ENCODE data around the gene M1AP.

The M1AP gene

GRCh38 chr2:74646834-74647482 lies 1.2 kb downstream of the M1AP start:
- no peak for TF ChIP-seq POLR2AphosphoS5 (IDR thresholded peaks at IDR 0.05; ENCODE audit: low read depth, low read length)
- TF ChIP-seq SIN3A (IDR thresholded peaks at IDR 0.05; ENCODE audit: borderline replicate concordance, insufficient read depth, low read length) = no peak
- TF ChIP-seq TAF1 (IDR thresholded peaks at IDR 0.05; ENCODE audit: borderline replicate concordance, insufficient read depth, low read length) = no peak
- TF ChIP-seq REST (IDR thresholded peaks at IDR 0.05; ENCODE audit: insufficient read depth in 1 of 2, low read depth in 2 of 2, low read length in 2 of 2) = no peak
- no peak for TF ChIP-seq FOXP2 (optimal IDR thresholded peaks at IDR 0.05; ENCODE audit: borderline replicate concordance, extremely low read depth, extremely low read length, insufficient read depth)

DNA sequence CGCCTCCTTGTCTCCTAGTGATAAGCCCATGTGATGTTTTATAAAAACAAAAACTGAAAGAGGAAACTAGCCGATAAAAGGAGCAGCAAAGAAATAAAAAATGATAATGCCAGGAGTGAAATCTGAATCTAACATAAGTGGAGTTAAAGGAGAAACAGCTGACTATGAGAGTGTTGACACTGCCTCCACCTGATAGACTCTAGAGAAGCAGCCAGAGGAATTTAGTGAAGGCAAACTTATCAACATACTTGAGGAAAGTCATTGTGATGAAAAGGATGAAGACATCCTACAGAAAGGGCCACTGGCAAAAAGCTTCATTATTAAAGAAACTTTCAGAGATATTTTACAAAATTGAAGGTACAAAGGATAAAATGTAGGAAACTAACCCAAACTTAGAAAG lies 1.9 kb downstream of the M1AP start:
- no peak for TF ChIP-seq SIN3A (IDR thresholded peaks at IDR 0.05; ENCODE audit: borderline replicate concordance, insufficient read depth, low read length)
- no peak for TF ChIP-seq POLR2AphosphoS5 (IDR thresholded peaks at IDR 0.05; ENCODE audit: low read depth, low read length)
- no peak for TF ChIP-seq TAF1 (IDR thresholded peaks at IDR 0.05; ENCODE audit: borderline replicate concordance, insufficient read depth, low read length)
- TF ChIP-seq FOXP2 (optimal IDR thresholded peaks at IDR 0.05; ENCODE audit: borderline replicate concordance, extremely low read depth, extremely low read length, insufficient read depth) = no peak

DNA sequence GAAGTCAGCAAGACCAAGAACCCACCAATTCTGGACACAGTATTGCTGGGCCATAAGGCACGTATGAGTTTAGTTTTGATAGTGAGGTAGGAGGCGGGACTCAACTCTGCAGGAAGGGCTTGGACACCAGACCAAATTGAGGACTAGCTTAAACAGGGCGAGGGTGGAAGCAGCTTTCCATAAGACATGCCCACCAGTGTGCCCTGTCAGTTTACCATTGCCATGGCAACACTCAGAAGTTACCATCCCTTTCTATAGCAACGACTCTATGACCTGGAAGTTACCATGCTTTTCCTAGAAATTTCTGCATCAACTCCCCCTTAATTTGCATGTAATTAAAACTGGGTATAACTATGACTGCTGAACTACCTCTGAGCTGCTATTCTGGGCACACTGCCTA lies 2.8 kb downstream of the M1AP start:
- TF ChIP-seq SIN3A (IDR thresholded peaks at IDR 0.05; ENCODE audit: borderline replicate concordance, insufficient read depth, low read length) (no peak), TAF1 (IDR thresholded peaks at IDR 0.05; ENCODE audit: borderline replicate concordance, insufficient read depth, low read length) (no peak), REST (IDR thresholded peaks at IDR 0.05; ENCODE audit: insufficient read depth in 1 of 2, low read depth in 2 of 2, low read length in 2 of 2) (no peak), POLR2AphosphoS5 (IDR thresholded peaks at IDR 0.05; ENCODE audit: low read depth, low read length) (no peak), FOXP2 (optimal IDR thresholded peaks at IDR 0.05; ENCODE audit: borderline replicate concordance, extremely low read depth, extremely low read length, insufficient read depth) (no peak)

DNA sequence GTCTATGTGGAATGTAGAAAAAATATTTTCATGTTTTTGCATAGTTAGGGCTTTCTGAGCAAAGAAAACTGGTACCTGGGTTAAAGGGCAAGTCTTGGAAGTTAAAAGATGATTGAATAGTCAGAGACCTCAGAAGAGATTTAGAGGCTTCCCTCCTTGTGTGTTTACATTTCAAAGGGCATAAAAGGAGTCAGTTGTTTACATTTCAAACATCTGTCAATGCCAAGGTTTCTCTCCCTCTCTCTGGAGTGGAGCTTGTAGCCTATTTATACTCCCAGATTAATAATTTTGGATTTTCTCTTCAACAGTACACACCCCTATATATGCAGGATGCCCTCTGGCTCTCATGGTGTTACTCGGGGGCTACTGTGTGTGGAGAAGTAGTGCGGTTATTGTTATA lies 8.6 kb downstream of the M1AP start:
- TF ChIP-seq TAF1 (IDR thresholded peaks at IDR 0.05; ENCODE audit: borderline replicate concordance, insufficient read depth, low read length) = no peak
- TF ChIP-seq FOXP2 (optimal IDR thresholded peaks at IDR 0.05; ENCODE audit: borderline replicate concordance, extremely low read depth, extremely low read length, insufficient read depth) = no peak
- TF ChIP-seq REST (IDR thresholded peaks at IDR 0.05; ENCODE audit: insufficient read depth in 1 of 2, low read depth in 2 of 2, low read length in 2 of 2) = no peak
- TF ChIP-seq POLR2AphosphoS5 (IDR thresholded peaks at IDR 0.05; ENCODE audit: low read depth, low read length) = no peak
- TF ChIP-seq SIN3A (IDR thresholded peaks at IDR 0.05; ENCODE audit: borderline replicate concordance, insufficient read depth, low read length) = no peak

DNA sequence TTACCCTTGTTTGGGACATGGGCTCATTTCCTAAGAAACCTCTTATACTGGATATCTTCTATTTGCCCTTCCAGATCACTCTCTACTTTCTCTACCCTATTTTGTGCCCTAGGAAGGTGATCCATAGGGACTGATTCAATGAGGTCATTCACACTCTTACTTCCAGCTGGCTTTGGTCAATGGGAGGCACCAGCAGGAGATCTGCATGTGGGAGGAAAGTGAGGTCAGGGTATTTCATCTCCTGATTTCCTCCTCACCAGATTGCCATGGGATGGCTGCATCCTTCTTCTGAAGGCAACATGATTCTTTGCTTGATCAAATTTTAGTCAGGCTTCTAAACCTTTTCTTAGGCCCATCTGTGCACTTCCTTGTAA lies 15.2 kb downstream of the M1AP start:
- TF ChIP-seq FOXP2 (optimal IDR thresholded peaks at IDR 0.05; ENCODE audit: borderline replicate concordance, extremely low read depth, extremely low read length, insufficient read depth) (no peak), TAF1 (IDR thresholded peaks at IDR 0.05; ENCODE audit: borderline replicate concordance, insufficient read depth, low read length) (no peak), SIN3A (IDR thresholded peaks at IDR 0.05; ENCODE audit: borderline replicate concordance, insufficient read depth, low read length) (no peak), REST (IDR thresholded peaks at IDR 0.05; ENCODE audit: insufficient read depth in 1 of 2, low read depth in 2 of 2, low read length in 2 of 2) (no peak), POLR2AphosphoS5 (IDR thresholded peaks at IDR 0.05; ENCODE audit: low read depth, low read length) (no peak)
